Lung microvascular endothelial cell (primary cell): Measurements from ENCODE around the gene GRAP2. TPM values are rescaled to one million over a fixed set of nuclear protein-coding genes. Genes with fewer than 3 reads are reported as not detected.
"Not testable (repeated sequence)": the region's sequence is repeated elsewhere in the genome, so short reads cannot be mapped to it uniquely, and the experiment has no call there.

Source experiments
- DNase-seq, 2 donors: peaks; one replicate each; pipeline versions ENCODE4 v3.0.0 to v3.0.0-alpha.2; 2010; ENCODE audit warnings: low read depth in 2 of 2
- total RNA-seq: library from RNA; depleted of rRNA; stranded (reverse); fragments of >200 nt; gene quantifications from 2 replicates; pipeline ENCODE4 v1.2.1, GENCODE V29; 2014

GRAP2 gene
- total RNA-seq, 1 donor from 2014 or later, result not detected

- no peak for DNase-seq
Observed at GRCh38 chr22:39897841-39898240, 3.0 kb upstream of the GRAP2 start.

- DNase-seq, result no peak
Observed at GRCh38 chr22:39898997-39899396, 1.9 kb upstream of the GRAP2 start.

DNA sequence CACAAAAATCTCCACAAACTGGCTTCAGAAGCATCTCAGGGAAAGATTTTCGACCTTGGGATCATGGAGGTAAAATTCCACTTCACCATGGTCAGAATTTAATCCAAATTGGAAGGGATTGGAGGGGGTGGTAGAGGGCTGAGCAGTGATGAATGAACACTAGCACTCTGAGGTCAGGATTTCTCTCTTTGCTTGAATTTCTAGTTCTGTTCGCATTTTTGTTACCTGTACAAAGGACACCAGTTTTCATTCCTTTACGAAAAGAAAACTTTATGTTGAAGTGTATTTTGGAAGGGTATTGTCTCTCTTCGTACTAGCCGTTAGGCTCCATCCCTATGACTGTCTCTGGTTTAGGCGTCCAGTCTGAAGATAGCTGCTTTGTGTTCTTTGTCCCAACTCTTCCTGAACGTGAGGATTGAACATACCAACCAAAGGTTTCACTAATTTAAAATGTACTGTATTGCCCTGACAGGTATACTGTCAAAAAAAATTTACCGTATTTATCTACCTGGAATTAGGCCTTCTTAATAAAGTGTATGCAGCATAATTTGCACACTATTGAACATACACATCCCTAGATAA lies 772 bp downstream of the GRAP2 start:
- DNase-seq, result no peak

GRCh38 chr22:39904024-39904423 lies 3.1 kb downstream of the GRAP2 start:
- DNase-seq, result not testable (repeated sequence)

DNA sequence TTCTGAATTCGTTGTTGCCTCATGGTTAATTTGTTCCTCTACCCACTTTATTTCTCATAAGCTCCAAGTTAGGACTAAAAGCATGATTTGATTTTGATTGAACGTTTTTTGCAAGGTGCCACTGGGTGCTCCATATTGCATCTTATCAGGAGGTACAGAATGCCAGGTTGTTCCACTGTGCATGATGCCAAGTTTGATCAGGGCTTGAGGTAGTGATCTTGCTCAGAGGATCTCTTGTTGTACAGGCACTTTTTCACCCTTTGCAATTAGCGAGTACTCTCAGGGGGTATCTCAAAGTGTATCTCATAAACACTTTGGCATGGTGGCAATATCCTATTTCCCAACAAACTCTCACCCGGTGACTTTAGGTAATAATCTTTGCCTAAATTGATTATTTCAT lies 4.0 kb downstream of the GRAP2 start:
- DNase-seq, result no peak

GRCh38 chr22:39905687-39906086 lies 4.8 kb downstream of the GRAP2 start:
- no peak for DNase-seq

- DNase-seq, result no peak
Observed at GRCh38 chr22:39906207-39906606, 5.3 kb downstream of the GRAP2 start.

DNA sequence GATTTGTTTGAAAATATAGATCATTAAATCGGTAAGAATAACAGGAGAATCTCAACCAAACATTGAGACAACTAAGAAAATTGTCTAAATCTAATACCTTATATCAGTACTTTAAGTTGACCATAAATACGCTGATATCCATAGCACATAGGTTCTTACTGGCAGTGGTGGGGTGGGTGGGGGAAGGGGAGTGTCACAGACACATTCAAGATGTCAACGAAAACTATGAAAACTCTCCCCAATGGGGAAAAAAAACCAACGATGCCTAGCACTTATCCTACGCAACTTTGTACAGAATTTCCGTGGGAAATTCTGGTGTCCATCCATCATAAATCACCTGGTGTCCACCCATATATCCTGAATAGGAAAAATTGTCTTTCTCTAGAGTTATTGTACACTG lies 6.2 kb downstream of the GRAP2 start:
- DNase-seq, result no peak

GRCh38 chr22:39907605-39908097 lies 6.8 kb downstream of the GRAP2 start:
- no peak for DNase-seq

GRCh38 chr22:39908136-39908535 lies 7.3 kb downstream of the GRAP2 start:
- DNase-seq, result no peak

GRCh38 chr22:39908737-39909136 lies 7.9 kb downstream of the GRAP2 start:
- peak in 1 of 2 donors; percentile 3 for DNase-seq

GRCh38 chr22:39910876-39911613 lies 10.2 kb downstream of the GRAP2 start:
- DNase-seq, result no peak

- DNase-seq, result no peak
Observed at GRCh38 chr22:39913321-39913720, 12.4 kb downstream of the GRAP2 start.

DNA sequence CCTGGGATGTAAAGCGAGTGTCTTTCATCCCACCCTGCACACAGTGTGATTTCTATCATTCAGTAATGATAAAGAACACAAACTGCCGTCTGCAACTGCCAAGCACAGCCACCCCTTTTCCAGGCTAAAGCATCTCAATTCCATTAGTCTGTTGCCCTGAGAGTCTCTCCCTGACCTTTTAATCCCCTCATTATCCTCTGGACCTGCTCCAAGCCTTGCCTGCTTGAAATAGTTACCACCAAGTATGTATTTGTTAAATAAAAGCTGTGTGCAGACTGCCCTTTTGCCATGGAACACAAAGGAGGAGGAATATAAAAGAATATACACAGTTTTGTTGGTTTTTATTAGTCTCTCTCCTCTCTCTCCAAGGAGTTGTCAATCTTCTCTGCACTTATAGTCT lies 13.0 kb downstream of the GRAP2 start:
- no peak for DNase-seq

GRCh38 chr22:39914584-39914983 lies 13.7 kb downstream of the GRAP2 start:
- no peak for DNase-seq

DNA sequence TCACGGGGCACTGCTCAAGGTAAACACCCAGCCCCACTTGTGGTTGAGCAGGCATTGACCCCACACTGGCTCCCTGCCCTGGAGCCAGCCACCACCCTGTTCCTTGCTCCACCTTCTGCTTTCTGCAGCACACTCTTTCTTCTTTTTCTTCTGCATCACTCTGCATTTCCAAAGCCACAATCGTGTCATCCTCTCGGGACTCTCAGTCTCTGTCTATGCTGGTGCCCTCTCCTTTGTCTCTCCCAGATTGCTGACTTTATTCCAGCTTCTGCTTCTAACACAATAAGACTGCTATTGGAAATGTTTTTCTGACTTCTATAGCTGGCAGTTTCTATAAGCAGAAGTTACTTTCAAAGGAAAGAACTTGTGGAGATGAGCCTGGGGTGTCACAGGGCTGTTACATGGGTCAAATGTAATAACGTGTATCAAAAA lies 14.4 kb downstream of the GRAP2 start:
- no peak for DNase-seq

GRCh38 chr22:39916496-39916895 lies 15.6 kb downstream of the GRAP2 start:
- no peak for DNase-seq

DNA sequence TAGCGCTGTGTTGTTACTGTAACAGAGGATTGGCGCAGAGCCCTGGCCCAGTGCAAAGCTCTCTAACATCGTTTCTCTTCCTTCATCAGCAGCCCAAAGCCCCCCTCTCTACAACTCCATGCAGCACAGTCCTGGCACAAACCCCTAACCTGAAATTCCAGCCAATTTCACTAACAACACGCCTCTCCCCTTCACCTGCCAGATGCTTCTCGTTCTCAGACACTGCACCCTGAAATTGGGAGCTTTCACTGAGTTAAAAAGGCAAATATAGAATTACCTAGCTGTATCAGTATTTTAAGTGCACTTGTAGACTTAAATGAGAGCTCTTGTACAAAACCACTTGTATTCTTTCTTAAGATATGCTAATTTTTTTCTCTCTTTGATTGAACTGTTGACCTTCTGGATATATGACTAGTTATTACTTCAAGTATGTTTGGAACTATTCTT lies 16.3 kb downstream of the GRAP2 start:
- no peak for DNase-seq

- DNase-seq, result peak in 1 of 2 donors; percentile 7
Observed at GRCh38 chr22:39917776-39918495, 17.1 kb downstream of the GRAP2 start.

DNA sequence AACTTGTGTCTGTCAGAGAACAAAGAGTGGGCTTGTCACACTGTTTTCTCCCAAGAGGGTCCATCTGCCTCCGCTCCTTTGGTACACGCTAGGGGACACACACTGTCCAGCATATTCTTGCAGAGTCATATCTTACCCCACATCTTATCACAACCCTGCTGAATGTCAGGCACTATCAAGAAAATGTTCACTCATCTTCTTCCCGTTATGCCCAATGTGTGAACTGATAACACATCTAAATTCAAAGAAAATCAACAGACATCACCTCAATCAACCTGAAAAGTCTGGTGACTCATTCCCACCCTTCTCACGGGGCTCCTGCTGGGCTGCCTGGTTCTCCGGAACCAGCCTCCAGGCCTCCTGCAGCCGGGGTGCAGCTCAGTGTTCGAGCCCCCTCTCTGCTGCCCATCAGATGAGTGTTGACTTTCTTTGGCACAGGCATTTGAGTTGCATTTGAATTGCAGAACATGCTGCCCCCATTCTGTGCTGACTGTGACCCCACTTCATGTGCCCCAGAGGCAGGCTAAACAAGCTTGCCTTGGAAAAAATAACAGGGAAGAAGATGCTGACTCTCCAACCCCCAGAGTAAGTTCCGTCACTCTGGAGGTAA lies 19.4 kb downstream of the GRAP2 start:
- DNase-seq, result no peak

- DNase-seq, result no peak
Observed at GRCh38 chr22:39923696-39924095, 22.8 kb downstream of the GRAP2 start.

DNA sequence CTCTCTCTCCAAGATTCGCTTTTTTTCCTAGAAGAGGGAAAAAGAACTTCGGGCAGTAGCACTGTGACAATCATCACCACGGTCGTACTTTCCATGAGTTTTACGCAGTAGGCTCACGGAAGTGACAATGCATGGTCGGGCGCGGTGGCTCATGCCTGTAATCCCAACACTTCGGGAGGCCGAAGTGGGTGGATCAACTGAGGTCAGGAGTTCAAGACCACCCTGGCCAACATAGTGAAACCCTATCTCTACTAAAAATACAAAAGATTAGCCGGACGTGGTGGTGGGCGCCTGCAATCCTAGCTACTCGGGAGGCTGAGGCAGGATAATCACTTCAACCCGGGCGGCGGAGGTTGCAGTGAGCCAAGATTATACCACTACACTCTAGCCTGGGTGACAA lies 23.4 kb downstream of the GRAP2 start:
- no peak for DNase-seq
